ENCODE data around the gene HMG20A. TPM values are rescaled to one million over a fixed set of nuclear protein-coding genes. Genes with fewer than 3 reads are reported as not detected.

The HMG20A gene
- total and polyA plus RNA-seq, 9 of the 15 experiments (the other 6 are each of a cell fraction or from before 2014, with no cell fraction given) = 25.0 to 68.1 (median 38.9) TPM

GRCh38 chr15:77508541-77509243 is 88.0 kb downstream of the HMG20A start:
- no peak overlapping the region for H3K9ac ChIP-seq (ENCODE audit: insufficient read depth in 1 of 2, low read depth in 2 of 2, low read length in 2 of 2)
- ChIA-PET CTCF (ENCODE audit: low intra/inter-chr PET ratio) (no interaction called here), POLR2A (interaction anchor here (1.0 kb wide), 1 partner anchor 9 kb away, joined by 3 read pairs; no protein-coding TSS in a partner anchor)
- no peak overlapping the region for H3K4me3 ChIP-seq
- H2AFZ ChIP-seq (ENCODE audit: low read depth, low read length) = no peak overlapping the region
- H3K4me1 ChIP-seq (replicated peaks in 1 of 2; ENCODE audit: control insufficient read depth in 2 of 2, insufficient read depth in 2 of 2, low read length in 2 of 2) = peaks cover 5 to 6% of the 10 kb centered on the region in 2 experiments; a peak in 3 of 5 replicates
- no peak overlapping the region for H3K4me2 ChIP-seq (ENCODE audit: insufficient read depth, low read length)
- intact Hi-C loops (cut with micrococcal nuclease) (no loop called here), in situ Hi-C loops (cut with MboI) (loop anchor here (10.0 kb wide), 1 partner anchor 484 kb away; no protein-coding TSS in a partner anchor)
- 15% methylated on average over 4 of the region's 4 CpGs for WGBS (ENCODE audit: insufficient coverage, low coverage, missing lambda C conversion rate)
- no peaks in the 10 kb centered on the region for H3K9me1 ChIP-seq (ENCODE audit: control insufficient read depth, insufficient read depth, low read length)
- ATAC-seq (no peak), FAIRE-seq (no peak), DNase-seq (ENCODE audit: extremely low read depth in 1 of 4, low spot score in 3 of 4) (no peak)
- no peak overlapping the region for H3K27ac ChIP-seq (ENCODE audit: extremely low read depth, low read depth, low read length)
- no peaks in the 10 kb centered on the region for H3K36me3 ChIP-seq (ENCODE audit: control insufficient read depth, insufficient read depth, low read length)
- no peak for TF ChIP-seq SMARCA5 (IDR thresholded peaks at IDR 0.05)
- no peak for TF ChIP-seq ZNF41 (CRISPR knock-in tag; conservative IDR thresholded peaks at IDR 0.05)
- peak; percentile 38; the same call in 1 of the 2 replicates for TF ChIP-seq NFIC (IDR thresholded peaks at IDR 0.05)
- no peak for TF ChIP-seq ZNF639 (CRISPR knock-in tag; conservative IDR thresholded peaks at IDR 0.05 in 1 of 2, IDR thresholded peaks at IDR 0.05 in 1 of 2)
- TF ChIP-seq BRF1 (IDR thresholded peaks at IDR 0.05; ENCODE audit: borderline replicate concordance, extremely low read depth, insufficient read length) = no peak
- TF ChIP-seq, protein P1, sequence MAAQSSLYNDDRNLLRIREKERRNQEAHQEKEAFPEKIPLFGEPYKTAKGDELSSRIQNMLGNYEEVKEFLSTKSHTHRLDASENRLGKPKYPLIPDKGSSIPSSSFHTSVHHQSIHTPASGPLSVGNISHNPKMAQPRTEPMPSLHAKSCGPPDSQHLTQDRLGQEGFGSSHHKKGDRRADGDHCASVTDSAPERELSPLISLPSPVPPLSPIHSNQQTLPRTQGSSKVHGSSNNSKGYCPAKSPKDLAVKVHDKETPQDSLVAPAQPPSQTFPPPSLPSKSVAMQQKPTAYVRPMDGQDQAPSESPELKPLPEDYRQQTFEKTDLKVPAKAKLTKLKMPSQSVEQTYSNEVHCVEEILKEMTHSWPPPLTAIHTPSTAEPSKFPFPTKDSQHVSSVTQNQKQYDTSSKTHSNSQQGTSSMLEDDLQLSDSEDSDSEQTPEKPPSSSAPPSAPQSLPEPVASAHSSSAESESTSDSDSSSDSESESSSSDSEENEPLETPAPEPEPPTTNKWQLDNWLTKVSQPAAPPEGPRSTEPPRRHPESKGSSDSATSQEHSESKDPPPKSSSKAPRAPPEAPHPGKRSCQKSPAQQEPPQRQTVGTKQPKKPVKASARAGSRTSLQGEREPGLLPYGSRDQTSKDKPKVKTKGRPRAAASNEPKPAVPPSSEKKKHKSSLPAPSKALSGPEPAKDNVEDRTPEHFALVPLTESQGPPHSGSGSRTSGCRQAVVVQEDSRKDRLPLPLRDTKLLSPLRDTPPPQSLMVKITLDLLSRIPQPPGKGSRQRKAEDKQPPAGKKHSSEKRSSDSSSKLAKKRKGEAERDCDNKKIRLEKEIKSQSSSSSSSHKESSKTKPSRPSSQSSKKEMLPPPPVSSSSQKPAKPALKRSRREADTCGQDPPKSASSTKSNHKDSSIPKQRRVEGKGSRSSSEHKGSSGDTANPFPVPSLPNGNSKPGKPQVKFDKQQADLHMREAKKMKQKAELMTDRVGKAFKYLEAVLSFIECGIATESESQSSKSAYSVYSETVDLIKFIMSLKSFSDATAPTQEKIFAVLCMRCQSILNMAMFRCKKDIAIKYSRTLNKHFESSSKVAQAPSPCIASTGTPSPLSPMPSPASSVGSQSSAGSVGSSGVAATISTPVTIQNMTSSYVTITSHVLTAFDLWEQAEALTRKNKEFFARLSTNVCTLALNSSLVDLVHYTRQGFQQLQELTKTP (IDR thresholded peaks at IDR 0.05; ENCODE audit: low read depth in 1 of 2, partially characterized antibody in 2 of 2) = peak in 1 of 2 experiments; percentile 85
- no peaks in the 10 kb centered on the region; the same call in 1 of the 2 replicates for H4K20me1 ChIP-seq (replicated peaks; ENCODE audit: control insufficient read depth, insufficient read depth, low read length)
- no TSS peak for BruUV-seq (replicated peaks)
- H3K79me2 ChIP-seq (ENCODE audit: control insufficient read depth, insufficient read depth, low read length) = no peaks in the 10 kb centered on the region
- H3K27me3 ChIP-seq (ENCODE audit: control insufficient read depth in 2 of 2, insufficient read depth in 2 of 2, low read length in 2 of 2) = peaks cover 0 to 29% of the 10 kb centered on the region in 2 experiments; a peak in 2 of 5 replicates
- no peaks in the 10 kb centered on the region for H3K9me3 ChIP-seq (replicated peaks; ENCODE audit: control insufficient read depth, insufficient read depth, low read depth, low read length)
